GM10248 (cell line): ENCODE measurements around the gene CFAP45.

Experiments used
- CTCF ChIA-PET: fragments of 300-600 bp; sonication (Branson Sonifier 250); formaldehyde crosslinking; extraction: SDS; loops from one replicate; lab custom pipeline; 2021; ENCODE audit warnings: antibody characterized with exemption; lab: Yijun Ruan, JAX
- POLR2A ChIA-PET: fragments of 350-650 bp; sonication (Branson Sonifier 250); formaldehyde crosslinking; extraction: SDS; loops from one replicate; lab custom pipeline; 2020; ENCODE audit warnings: antibody characterized with exemption; lab: Yijun Ruan, JAX
- DNase-seq: peaks from one replicate; pipeline ENCODE4 v3.0.0; 2012; ENCODE audit errors: extremely low spot score
- TF ChIP-seq, protein P1 (sequence below): IDR thresholded peaks from 2 replicates; pipeline ENCODE4 v1.5.1; 2012; ENCODE audit warnings: mild to moderate bottlenecking, low read depth; ENCODE audit errors: extremely low read depth, missing control alignments, control extremely low read depth

The CFAP45 gene, protein sequence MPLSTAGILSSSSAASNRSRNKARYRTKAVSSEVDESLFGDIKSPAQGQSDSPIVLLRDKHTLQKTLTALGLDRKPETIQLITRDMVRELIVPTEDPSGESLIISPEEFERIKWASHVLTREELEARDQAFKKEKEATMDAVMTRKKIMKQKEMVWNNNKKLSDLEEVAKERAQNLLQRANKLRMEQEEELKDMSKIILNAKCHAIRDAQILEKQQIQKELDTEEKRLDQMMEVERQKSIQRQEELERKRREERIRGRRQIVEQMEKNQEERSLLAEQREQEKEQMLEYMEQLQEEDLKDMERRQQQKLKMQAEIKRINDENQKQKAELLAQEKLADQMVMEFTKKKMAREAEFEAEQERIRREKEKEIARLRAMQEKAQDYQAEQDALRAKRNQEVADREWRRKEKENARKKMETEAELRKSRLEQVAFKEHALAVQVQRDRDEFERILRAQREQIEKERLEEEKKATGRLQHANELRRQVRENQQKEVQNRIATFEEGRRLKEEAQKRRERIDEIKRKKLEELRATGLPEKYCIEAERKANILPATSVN

DNA sequence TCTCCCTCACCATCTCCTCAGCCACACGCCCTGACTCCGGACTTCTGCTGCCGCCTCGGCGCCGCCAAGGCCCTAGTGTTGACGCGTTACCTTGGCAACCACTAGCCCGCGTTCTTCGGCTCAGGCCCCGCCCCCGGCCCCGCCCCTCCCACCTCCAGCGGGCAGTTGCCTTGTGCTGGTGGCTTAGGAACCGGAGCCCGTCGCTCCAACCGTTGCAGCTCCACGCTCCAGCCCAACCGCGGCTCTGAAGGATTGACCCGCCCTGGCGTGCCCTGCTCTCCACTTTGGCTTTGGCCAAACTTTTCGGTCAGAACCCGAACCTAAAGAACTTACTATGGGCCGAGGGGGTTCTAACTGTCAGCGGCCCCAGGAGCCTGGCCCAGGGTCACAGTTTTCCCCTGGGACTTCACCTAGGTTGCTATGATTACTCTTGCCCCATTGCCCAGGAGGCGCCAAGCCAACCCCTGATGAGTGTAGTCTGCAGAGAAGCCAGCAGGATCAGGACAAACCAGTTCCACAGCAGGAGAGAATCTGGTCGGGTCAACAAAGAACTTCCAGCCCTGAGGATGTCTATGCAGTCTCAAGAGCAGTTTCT is at the start of gene CFAP45:
Gene CFAP45, minus strand, starts transcription at position 80 of the 595 bp plus-strand sequence. Its CDS starts 67 bp downstream, at position 13.
- TF ChIP-seq, protein P1, sequence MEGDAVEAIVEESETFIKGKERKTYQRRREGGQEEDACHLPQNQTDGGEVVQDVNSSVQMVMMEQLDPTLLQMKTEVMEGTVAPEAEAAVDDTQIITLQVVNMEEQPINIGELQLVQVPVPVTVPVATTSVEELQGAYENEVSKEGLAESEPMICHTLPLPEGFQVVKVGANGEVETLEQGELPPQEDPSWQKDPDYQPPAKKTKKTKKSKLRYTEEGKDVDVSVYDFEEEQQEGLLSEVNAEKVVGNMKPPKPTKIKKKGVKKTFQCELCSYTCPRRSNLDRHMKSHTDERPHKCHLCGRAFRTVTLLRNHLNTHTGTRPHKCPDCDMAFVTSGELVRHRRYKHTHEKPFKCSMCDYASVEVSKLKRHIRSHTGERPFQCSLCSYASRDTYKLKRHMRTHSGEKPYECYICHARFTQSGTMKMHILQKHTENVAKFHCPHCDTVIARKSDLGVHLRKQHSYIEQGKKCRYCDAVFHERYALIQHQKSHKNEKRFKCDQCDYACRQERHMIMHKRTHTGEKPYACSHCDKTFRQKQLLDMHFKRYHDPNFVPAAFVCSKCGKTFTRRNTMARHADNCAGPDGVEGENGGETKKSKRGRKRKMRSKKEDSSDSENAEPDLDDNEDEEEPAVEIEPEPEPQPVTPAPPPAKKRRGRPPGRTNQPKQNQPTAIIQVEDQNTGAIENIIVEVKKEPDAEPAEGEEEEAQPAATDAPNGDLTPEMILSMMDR: no peak
- DNase-seq: peak; percentile 37
- CTCF ChIA-PET: interaction anchor here (0.7 to 9.9 kb wide), 3 partner anchors 8 to 39 kb away, joined by 3 to 75 read pairs (median 4); no protein-coding TSS in a partner anchor
- POLR2A ChIA-PET: interaction anchor here (1.2 kb wide), 1 partner anchor 24 kb away, joined by 4 read pairs; no protein-coding TSS in a partner anchor

DNA sequence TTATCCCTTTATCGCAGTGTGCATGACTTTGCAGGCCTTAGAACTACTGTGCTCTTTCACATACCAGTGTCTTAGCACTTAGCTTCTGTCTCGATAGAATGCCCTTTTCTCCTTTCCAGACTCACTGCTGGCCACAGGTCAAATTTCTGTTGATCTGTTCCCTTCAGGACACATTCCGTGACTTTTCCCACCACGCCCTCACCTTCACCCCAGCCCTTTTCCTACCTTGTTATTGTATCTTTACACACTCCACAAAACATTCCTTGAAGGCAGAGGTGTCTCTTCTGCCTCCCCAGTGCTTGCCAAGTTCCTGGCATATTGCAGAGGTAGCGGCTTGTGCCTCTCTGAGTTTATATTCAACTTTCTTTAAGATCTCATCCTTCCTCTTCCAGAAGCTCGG is 49.2 kb upstream of the CFAP45 start:
- TF ChIP-seq, protein P1: no peak
- POLR2A ChIA-PET: no interaction called here
- no peak for DNase-seq
- CTCF ChIA-PET: no interaction called here

DNA sequence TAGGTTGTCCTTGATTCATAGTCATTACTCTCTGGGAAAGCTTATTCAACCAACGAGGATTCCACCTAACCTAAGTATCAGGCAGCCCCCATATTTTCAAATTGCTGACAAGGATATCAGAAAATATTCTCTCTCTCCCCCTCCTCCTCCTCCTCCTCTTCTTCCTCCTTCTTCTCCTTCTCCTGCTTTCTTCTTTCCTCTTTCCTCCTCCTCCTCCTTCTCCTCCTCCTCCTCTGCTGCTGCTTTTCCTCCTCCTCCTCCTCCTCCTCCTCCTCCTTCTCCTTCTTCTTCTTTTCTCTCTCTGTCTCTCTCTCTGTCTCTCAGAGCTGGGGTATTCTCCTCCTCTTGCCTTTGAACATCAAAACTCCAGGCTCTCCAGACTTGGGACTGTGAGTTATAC is 48.0 kb upstream of the CFAP45 start:
- TF ChIP-seq, protein P1: no peak
- DNase-seq: no peak
- CTCF ChIA-PET: interaction anchor here (1.5 kb wide), 1 partner anchor 60 kb away, joined by 4 read pairs; no protein-coding TSS in a partner anchor
- POLR2A ChIA-PET: no interaction called here

DNA sequence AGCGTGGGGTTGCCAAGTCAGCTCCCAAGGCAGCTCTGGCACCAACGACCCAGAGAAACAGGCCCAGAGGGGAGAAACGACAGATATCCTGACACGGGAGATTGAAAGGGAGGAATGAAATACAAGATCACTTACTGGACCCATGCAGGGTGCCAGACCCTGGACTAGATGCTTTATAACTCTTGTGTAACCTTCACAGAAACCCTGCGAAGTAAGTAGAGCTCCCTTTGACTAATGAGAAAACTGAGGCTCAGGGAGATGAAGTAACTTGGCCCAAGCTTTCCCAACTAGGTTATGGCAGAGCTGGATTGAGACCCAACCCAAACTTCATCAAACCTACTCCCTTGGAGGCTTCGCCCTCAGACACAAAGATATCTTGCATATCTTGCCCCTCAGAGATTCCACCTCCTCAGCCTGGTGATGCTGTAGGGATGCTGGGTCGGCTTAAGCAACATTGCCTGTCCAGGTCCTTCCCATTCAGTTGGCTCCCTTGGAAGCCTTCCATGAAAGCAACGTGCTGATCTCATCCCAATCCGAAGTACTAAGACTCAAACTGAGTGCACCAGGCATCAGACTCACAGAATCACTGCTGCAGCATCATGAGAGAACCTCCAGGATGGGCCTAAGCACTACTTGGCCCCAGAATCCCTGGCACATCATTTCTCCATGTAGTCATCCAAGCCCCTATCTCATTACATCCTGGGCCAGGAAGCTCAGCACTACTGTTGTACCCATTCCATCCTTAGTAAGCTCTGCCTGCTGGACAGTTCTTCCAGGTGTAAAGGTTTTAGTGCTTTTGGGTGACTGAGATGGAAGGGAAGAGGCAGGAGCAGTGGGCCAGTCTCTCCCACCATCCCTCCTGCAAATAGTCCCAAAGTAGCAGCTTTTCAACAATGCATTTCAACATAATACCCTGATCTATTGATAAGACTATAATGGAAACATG is 46.5 kb upstream of the CFAP45 start:
- no peak for DNase-seq
- TF ChIP-seq, protein P1: no peak
- ChIA-PET POLR2A (no interaction called here), CTCF (interaction anchor here (0.8 to 1.9 kb wide), 9 partner anchors 11 to 164 kb away, joined by 3 to 15 read pairs (median 5); no protein-coding TSS in a partner anchor)

DNA sequence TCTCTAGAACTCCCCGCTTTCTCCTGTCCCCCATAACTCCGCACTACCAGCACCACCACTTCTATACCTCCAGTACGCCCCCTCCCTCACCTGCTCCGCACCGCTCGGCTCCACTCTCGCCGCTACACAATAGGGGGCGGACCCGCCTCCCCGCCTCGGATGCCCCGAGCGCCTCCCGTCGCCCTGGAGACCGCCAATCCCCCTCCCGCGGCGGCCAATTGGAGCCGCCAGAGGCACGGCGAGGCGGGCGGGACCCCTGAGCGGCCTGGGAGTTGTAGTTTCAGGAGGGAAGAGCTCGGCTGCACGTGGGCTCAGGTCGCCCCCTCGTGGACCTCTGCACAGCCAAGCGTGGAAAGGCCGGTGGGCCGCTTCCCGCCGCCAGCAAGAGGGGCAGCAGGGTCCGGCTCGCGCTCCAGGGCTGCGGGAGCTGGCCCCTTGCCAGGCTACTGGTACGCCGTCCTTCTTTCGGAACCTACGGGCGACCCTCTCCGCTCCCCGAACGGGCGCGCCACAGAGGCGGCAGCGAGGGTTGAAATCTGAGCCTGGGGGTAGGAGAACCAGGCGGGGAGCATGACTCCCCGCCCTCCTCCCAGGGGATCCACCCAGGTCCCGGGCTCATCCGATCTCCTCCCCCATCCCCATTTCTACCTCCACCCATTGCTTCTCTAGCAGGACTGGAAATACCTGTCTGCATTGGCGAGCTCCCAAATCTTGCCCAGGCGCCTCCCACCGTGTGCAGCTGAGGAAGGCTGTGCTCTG is 45.7 kb upstream of the CFAP45 start, which contains the start of gene IGSF9:
Gene IGSF9, minus strand, starts transcription at position 131 of the 759 bp plus-strand sequence. CDS start 2,159 bp downstream, outside the sequence.
- DNase-seq: peak; percentile 61
- ChIA-PET POLR2A (no interaction called here), CTCF (interaction anchor here (0.8 to 1.9 kb wide), 7 partner anchors 10 to 163 kb away, joined by 3 to 15 read pairs (median 6); no protein-coding TSS in a partner anchor)
- TF ChIP-seq, protein P1: peak; percentile 39
